ENCODE results near the gene ATAD1.
"Not testable (repeated sequence)": the region's sequence is repeated elsewhere in the genome, so short reads cannot be mapped to it uniquely, and the experiment has no call there.

ATAD1 gene

GRCh38 chr10:87817609-87818504 is at the start of gene ATAD1:
Gene ATAD1, minus strand, starts transcription at chr10:87818226. Its CDS starts 3,627 bp downstream, at chr10:87814599.
- peak; percentile 50 for DNase-seq (ENCODE audit: extremely low read depth, low read depth)
- TF ChIP-seq, protein P1, sequence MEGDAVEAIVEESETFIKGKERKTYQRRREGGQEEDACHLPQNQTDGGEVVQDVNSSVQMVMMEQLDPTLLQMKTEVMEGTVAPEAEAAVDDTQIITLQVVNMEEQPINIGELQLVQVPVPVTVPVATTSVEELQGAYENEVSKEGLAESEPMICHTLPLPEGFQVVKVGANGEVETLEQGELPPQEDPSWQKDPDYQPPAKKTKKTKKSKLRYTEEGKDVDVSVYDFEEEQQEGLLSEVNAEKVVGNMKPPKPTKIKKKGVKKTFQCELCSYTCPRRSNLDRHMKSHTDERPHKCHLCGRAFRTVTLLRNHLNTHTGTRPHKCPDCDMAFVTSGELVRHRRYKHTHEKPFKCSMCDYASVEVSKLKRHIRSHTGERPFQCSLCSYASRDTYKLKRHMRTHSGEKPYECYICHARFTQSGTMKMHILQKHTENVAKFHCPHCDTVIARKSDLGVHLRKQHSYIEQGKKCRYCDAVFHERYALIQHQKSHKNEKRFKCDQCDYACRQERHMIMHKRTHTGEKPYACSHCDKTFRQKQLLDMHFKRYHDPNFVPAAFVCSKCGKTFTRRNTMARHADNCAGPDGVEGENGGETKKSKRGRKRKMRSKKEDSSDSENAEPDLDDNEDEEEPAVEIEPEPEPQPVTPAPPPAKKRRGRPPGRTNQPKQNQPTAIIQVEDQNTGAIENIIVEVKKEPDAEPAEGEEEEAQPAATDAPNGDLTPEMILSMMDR (IDR thresholded peaks at IDR 0.05; ENCODE audit: low read depth, low read length): peak; percentile 39

DNA sequence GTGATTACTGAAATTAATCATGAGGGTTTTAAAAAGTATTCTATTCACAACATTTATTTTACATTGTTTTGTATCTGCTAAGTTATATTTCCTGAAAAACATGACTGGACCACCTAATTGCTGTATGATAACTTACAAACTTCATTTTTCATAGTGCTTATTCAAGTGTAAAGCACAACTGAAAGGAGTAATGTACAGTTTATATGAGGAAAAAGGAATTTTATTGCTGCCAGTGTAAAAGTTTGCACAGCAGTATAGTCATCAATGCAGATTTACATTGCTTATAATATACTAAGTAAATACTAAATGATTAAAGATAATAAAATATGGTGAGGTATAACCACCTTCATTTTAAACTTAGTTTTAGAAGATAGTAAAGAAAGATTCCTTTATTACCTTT is 49.4 kb upstream of the ATAD1 start:
- TF ChIP-seq, protein P1 (IDR thresholded peaks at IDR 0.05; ENCODE audit: low read depth, low read length): no peak
- no peak for DNase-seq (ENCODE audit: extremely low read depth, low read depth)

DNA sequence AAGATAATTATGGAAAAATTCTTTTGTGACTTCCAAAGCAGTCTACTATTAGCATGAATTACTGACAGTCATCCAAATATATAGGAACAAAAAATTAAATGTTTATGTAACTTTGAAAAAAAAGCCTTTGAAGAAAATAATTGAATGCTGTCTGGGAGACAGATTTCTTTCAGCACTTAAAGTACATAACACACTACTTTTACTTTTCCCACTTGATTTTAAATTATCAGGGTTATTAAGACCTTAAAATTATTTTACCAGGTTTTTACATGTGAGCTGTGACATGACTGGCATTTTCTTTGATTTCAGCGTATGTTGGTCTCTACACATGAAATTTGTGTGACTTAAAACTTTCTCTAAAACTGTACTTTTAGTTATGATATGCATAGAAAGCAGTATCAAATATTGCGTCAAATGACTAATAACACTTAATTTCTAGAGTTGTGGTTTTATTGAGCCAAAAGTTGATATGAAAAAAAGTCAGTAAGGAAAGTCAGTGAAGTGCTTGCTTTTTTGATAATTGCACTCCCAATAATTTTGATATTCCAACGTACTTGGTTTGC is 48.5 kb upstream of the ATAD1 start:
- DNase-seq (ENCODE audit: extremely low read depth, low read depth): no peak
- TF ChIP-seq, protein P1 (IDR thresholded peaks at IDR 0.05; ENCODE audit: low read depth, low read length): no peak

DNA sequence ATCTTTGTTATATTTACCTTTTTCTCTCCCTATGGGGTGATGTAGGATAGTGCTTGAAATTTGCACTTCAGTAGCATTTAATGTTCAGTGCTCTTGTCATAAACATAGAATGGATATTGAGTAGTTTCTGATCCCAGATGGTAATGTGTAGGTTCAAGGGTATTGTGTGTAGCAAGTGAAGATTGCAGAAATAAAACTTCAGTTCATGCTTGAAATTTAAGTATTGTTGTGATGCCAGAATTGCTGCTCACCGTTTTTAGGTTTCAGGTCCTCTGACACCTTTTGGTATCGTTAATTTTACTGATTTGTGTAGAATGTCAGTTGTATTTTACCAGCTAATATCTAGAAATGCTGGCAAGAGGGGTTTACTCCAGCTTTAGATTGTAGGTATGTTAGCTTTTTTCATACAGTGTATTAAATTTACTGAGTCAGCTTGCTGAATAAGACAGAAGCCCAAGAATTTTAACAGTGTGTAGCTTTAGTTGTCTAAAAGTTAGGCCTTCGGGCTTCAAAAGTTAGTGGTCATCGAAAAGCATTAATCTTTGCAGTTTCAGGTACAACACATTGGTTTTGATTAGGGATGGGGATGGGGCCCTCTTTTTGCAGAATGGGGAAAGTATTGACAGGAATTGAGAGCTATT is 47.3 kb upstream of the ATAD1 start:
- no peak for DNase-seq (ENCODE audit: extremely low read depth, low read depth)
- TF ChIP-seq, protein P1 (IDR thresholded peaks at IDR 0.05; ENCODE audit: low read depth, low read length): no peak

- TF ChIP-seq, protein P1 (IDR thresholded peaks at IDR 0.05; ENCODE audit: low read depth, low read length): no peak
- DNase-seq (ENCODE audit: extremely low read depth, low read depth): no peak
These were observed 46.6 kb upstream of the ATAD1 start for GRCh38 chr10:87864496-87865059.

DNA sequence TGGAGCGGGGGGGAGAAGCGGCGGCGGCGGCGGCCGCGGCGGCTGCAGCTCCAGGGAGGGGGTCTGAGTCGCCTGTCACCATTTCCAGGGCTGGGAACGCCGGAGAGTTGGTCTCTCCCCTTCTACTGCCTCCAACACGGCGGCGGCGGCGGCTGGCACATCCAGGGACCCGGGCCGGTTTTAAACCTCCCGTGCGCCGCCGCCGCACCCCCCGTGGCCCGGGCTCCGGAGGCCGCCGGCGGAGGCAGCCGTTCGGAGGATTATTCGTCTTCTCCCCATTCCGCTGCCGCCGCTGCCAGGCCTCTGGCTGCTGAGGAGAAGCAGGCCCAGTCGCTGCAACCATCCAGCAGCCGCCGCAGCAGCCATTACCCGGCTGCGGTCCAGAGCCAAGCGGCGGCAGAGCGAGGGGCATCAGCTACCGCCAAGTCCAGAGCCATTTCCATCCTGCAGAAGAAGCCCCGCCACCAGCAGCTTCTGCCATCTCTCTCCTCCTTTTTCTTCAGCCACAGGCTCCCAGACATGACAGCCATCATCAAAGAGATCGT is 46.0 kb upstream of the ATAD1 start:
- DNase-seq (ENCODE audit: extremely low read depth, low read depth): not testable (repeated sequence)

DNA sequence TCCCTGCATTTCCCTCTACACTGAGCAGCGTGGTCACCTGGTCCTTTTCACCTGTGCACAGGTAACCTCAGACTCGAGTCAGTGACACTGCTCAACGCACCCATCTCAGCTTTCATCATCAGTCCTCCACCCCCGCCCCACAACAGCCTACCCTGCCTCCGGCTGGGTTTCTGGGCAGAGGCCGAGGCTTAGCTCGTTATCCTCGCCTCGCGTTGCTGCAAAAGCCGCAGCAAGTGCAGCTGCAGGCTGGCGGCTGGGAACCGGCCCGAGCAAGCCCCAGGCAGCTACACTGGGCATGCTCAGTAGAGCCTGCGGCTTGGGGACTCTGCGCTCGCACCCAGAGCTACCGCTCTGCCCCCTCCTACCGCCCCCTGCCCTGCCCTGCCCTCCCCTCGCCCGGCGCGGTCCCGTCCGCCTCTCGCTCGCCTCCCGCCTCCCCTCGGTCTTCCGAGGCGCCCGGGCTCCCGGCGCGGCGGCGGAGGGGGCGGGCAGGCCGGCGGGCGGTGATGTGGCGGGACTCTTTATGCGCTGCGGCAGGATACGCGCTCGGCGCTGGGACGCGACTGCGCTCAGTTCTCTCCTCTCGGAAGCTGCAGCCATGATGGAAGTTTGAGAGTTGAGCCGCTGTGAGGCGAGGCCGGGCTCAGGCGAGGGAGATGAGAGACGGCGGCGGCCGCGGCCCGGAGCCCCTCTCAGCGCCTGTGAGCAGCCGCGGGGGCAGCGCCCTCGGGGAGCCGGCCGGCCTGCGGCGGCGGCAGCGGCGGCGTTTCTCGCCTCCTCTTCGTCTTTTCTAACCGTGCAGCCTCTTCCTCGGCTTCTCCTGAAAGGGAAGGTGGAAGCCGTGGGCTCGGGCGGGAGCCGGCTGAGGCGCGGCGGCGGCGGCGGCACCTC is 45.3 kb upstream of the ATAD1 start, which contains the start of the genes KLLN and PTEN:
TSS of gene KLLN (minus strand) at position 481 of the 891 bp plus-strand sequence. CDS start 1,046 bp downstream, outside the sequence.
TSS of gene PTEN (plus strand) at position 573 of the 891 bp plus-strand sequence. CDS start 845 bp downstream, outside the sequence.
- TF ChIP-seq, protein P1 (IDR thresholded peaks at IDR 0.05; ENCODE audit: low read depth, low read length): no peak
- peak; percentile 94 for DNase-seq (ENCODE audit: extremely low read depth, low read depth)

Measured in AG09319 (cell line).